HepG2 (cell line): ENCODE data around the gene GPC6. TPM values are rescaled to one million over a fixed set of nuclear protein-coding genes. Genes with fewer than 3 reads are reported as not detected.

Experiments used
- ATAC-seq: fragments of 200-7000 bp; cut with Tn5 transposase; 3 replicates; pipeline ENCODE4 v1.9.1; 2020; ENCODE audit warnings: mild to moderate bottlenecking, moderate library complexity
- BruUV-seq: library from RNA; stranded (reverse); fragments of 400-500 nt; replicated peaks from 2 replicates; lab custom pipeline; 2021; lab: Mats Ljungman, UMichigan
- CTCF ChIA-PET: fragments of 300-600 bp; formaldehyde crosslinking; extraction: SDS; loops from one replicate; lab custom pipeline; 2021; ENCODE audit warnings: low total read pairs, inconsistent platforms, low intra/inter-chr PET ratio; lab: Yijun Ruan, JAX
- POLR2A ChIA-PET: fragments of 350-600 bp; sonication (Branson Sonifier 250); formaldehyde crosslinking; loops from one replicate; lab custom pipeline; 2020; ENCODE audit warnings: antibody characterized with exemption, inconsistent platforms; lab: Yijun Ruan, JAX
- DNase-seq: peaks from one replicate; pipeline ENCODE4 v3.0.0-alpha.2; 2015; ENCODE audit warnings: low spot score
- FAIRE-seq: peaks from 3 replicates; lab custom pipeline; 2011; peaks lifted over from hg19 to GRCh38; lab: Jason Lieb, UNC
- H2AFZ ChIP-seq: one replicate; pipeline ENCODE4 v1.6.1; 2011; ENCODE audit warnings: low read length, inconsistent platforms
- H3K27ac ChIP-seq: fragments of 300-600 bp; 3 replicates; pipeline ENCODE4 v1.8.0; 2011; ENCODE audit warnings: mixed run types, mild to moderate bottlenecking, mixed read lengths, low read length, inconsistent platforms; ENCODE audit not compliant: insufficient read depth; ENCODE audit errors: extremely low read length
- H3K27me3 ChIP-seq, 2 experiments: fragments of 200-600 bp in 1 of 2; 2 replicates in 1 of 2; 3 replicates in 1 of 2; pipeline versions ENCODE4 v1.6.0 to v1.8.0; 2011; ENCODE audit warnings: low read length in 2 of 2, mild to moderate bottlenecking in 2 of 2, moderate library complexity in 2 of 2, inconsistent platforms in 1 of 2; ENCODE audit not compliant: insufficient read depth in 2 of 2, control insufficient read depth in 1 of 2
- H3K36me3 ChIP-seq, 2 experiments: fragments of 200-600 bp in 1 of 2; replicated peaks in 1 of 2; 2 replicates in 1 of 2; 3 replicates in 1 of 2; pipeline versions ENCODE4 v1.5.1 to v1.8.0; 2011; ENCODE audit warnings: low read length in 2 of 2, inconsistent platforms in 1 of 2; ENCODE audit not compliant: insufficient read depth in 2 of 2, control insufficient read depth in 1 of 2
- H3K4me1 ChIP-seq: 2 replicates; pipeline ENCODE4 v1.5.1; 2012; ENCODE audit warnings: low read length, inconsistent platforms; ENCODE audit not compliant: insufficient read depth
- H3K4me2 ChIP-seq: 2 replicates; pipeline ENCODE4 v1.6.0; 2011; ENCODE audit warnings: low read depth, low read length, inconsistent platforms
- H3K4me3 ChIP-seq, 3 experiments: fragments of 200-600 bp in 1 of 3; sonication (generic), shearing (Covaris generic) in 1 of 3; replicated peaks in 1 of 3; 2 replicates each; pipeline ENCODE4 v1.5.1; 2011 to 2016; ENCODE audit warnings: low read length in 3 of 3, inconsistent platforms in 2 of 3, low read depth in 2 of 3, mild to moderate bottlenecking in 2 of 3, control low read depth in 1 of 3, mixed read lengths in 1 of 3; ENCODE audit not compliant: insufficient read depth in 1 of 3
- H3K79me2 ChIP-seq: one replicate; pipeline ENCODE4 v1.6.1; 2011; ENCODE audit warnings: low read length, inconsistent platforms; ENCODE audit not compliant: insufficient read depth
- H3K9ac ChIP-seq: 2 replicates; pipeline ENCODE4 v1.6.0; 2011; ENCODE audit warnings: mild to moderate bottlenecking, low read depth, low read length, inconsistent platforms; ENCODE audit not compliant: insufficient read depth
- H3K9me3 ChIP-seq: 2 replicates; pipeline ENCODE4 v1.5.1; 2012; ENCODE audit warnings: mild to moderate bottlenecking, low read length
- H4K20me1 ChIP-seq: 2 replicates; pipeline ENCODE4 v1.6.0; 2011; ENCODE audit warnings: inconsistent platforms, mild to moderate bottlenecking, low read length, moderate library complexity; ENCODE audit not compliant: insufficient read depth
- ATF7 ChIP-seq, 2 experiments: fragments of 450-650 bp in 1 of 2; sonication (generic) in 1 of 2; formaldehyde crosslinking in 1 of 2; IDR thresholded peaks; 2 replicates each; pipeline versions ENCODE4 v1.4.0 to v1.6.1; 2016 to 2020; ENCODE audit warnings: antibody characterized with exemption in 1 of 2, mild to moderate bottlenecking in 1 of 2, missing genetic modification reagents in 1 of 2
- CEBPB ChIP-seq: IDR thresholded peaks from 2 replicates; pipeline ENCODE4 v1.6.1; 2011; ENCODE audit warnings: low read depth, low read length, improper control_type of control experiment, borderline replicate concordance
- GTF3A ChIP-seq: sonication (generic); formaldehyde crosslinking; conservative IDR thresholded peaks from 2 replicates; pipeline ENCODE4 v1.4.0; 2020; ENCODE audit warnings: mild to moderate bottlenecking, missing genetic modification reagents
- ZNF709 ChIP-seq: sonication (generic); formaldehyde crosslinking; IDR thresholded peaks from 2 replicates; pipeline ENCODE4 v1.5.0; 2020; ENCODE audit warnings: mild to moderate bottlenecking, missing genetic modification reagents
- WGBS: methylation state at CpG from one replicate; pipeline ENCODE4 v1.1.6; 2017; ENCODE audit warnings: low lambda C conversion rate; 5-methylcytosine and 5-hydroxymethylcytosine counted together
- in situ Hi-C: cut with HindIII; loops from 2 replicates; pipeline ENCODE4 v1.10.0; 2017; ENCODE audit warnings: low pct_unique_long_range_greater_than_20kb; ENCODE audit not compliant: extremely low pct_ligation_motif_present
- intact Hi-C: fragments of 100-400 bp; cut with micrococcal nuclease; formaldehyde crosslinking; loops from one replicate; pipeline ENCODE4 v1.10.0; 2022; ENCODE audit not compliant: unreplicated experiment
- polyA plus RNA-seq, 8 experiments: library from polyadenylated mRNA; depleted of rRNA in 3 of 8; stranded (reverse) in 7 of 8; unstranded in 1 of 8; fragments of >200 nt; fragmentation: Illumina TruSeq in 4 of 8; extraction: Trizol in 4 of 8; gene quantifications; 2 replicates each; pipeline versions ENCODE4 v1.2.1 to v1.2.3, GENCODE V29; 2011 to 2016; ENCODE audit warnings: low read depth in 4 of 8, missing spikeins in 1 of 8, mixed read lengths in 1 of 8; ENCODE audit not compliant: insufficient read depth in 1 of 8
- total RNA-seq, 5 experiments: library from RNA; depleted of rRNA; stranded (reverse); fragments of >200 nt; fragmentation: Illumina TruSeq; extraction: Trizol; gene quantifications; 2 replicates each; pipeline ENCODE4 v1.2.3, GENCODE V29; 2016; ENCODE audit warnings: low read depth in 1 of 5

Gene GPC6
- total and polyA plus RNA-seq, 2 of the 13 experiments (the other 11 are each of a cell fraction or from before 2014, with no cell fraction given): 24.5 to 33.9 TPM

- intact Hi-C loops: no loop called here
- Histone ChIP-seq H3K27ac (no peak overlapping the region), H3K4me3 (no peak overlapping the region), H3K27me3 (no peaks in the 10 kb centered on the region), H3K4me2 (no peak overlapping the region), H4K20me1 (no peaks in the 10 kb centered on the region), H3K9ac (no peak overlapping the region), H3K4me1 (no peaks in the 10 kb centered on the region), H3K79me2 (no peaks in the 10 kb centered on the region), H3K9me3 (no peaks in the 10 kb centered on the region), H2AFZ (no peak overlapping the region), H3K36me3 (no peaks in the 10 kb centered on the region)
- ChIA-PET CTCF (no interaction called here), POLR2A (no interaction called here)
- ATAC-seq (no peak), DNase-seq (no peak), FAIRE-seq (no peak)
- TF ChIP-seq ZNF709 (CRISPR knock-in tag) (no peak), ATF7 (IDR thresholded peaks at IDR 0.05) (0 out of 2 replicates have a peak, but pooled peaks have one; percentile 9), ATF7 (CRISPR knock-in tag; IDR thresholded peaks at IDR 0.05) (no peak)
- no TSS peak for BruUV-seq
- in situ Hi-C loops: no loop called here
Observed at GRCh38 chr13:93589788-93590187, 363.2 kb downstream of the GPC6 start.

- Histone ChIP-seq H3K79me2 (no peaks in the 10 kb centered on the region), H2AFZ (no peak overlapping the region), H3K9me3 (no peaks in the 10 kb centered on the region), H4K20me1 (no peaks in the 10 kb centered on the region), H3K27me3 (no peaks in the 10 kb centered on the region), H3K27ac (no peak overlapping the region), H3K36me3 (no peaks in the 10 kb centered on the region), H3K4me2 (no peak overlapping the region), H3K9ac (no peak overlapping the region), H3K4me3 (no peak overlapping the region), H3K4me1 (no peaks in the 10 kb centered on the region)
- BruUV-seq: no TSS peak
- no peak for FAIRE-seq
- WGBS: 100% methylated on average over 2 of the region's 2 CpGs
- intact Hi-C loops: no loop called here
- CTCF ChIA-PET: no interaction called here
- POLR2A ChIA-PET: no interaction called here
- no peak for DNase-seq
- in situ Hi-C loops: no loop called here
- ATAC-seq: no peak
- TF ChIP-seq CEBPB (0 out of 2 replicates have a peak, but pooled peaks have one; percentile 13), GTF3A (no peak)
Observed at GRCh38 chr13:93603043-93603442, 376.4 kb downstream of the GPC6 start.
